IPS-20b (cell line): ENCODE data around the gene SMU1.

ENCODE experiments used
- H3K27ac ChIP-seq: one replicate; pipeline ENCODE4 v1.5.1; 2013; ENCODE audit warnings: low read length
- H3K27me3 ChIP-seq: 2 replicates; pipeline ENCODE4 v1.6.1; 2013; ENCODE audit warnings: mild to moderate bottlenecking, low read length, inconsistent platforms; ENCODE audit not compliant: insufficient read depth
- H3K36me3 ChIP-seq: 2 replicates; pipeline ENCODE4 v1.6.1; 2013; ENCODE audit warnings: low read depth, mild to moderate bottlenecking, inconsistent platforms, low read length, moderate library complexity; ENCODE audit not compliant: insufficient read depth
- H3K4me1 ChIP-seq: 2 replicates; pipeline ENCODE4 v1.6.1; 2013; ENCODE audit warnings: mild to moderate bottlenecking, control low read depth, inconsistent platforms, low read length, moderate library complexity; ENCODE audit not compliant: insufficient read depth
- H3K4me3 ChIP-seq: 2 replicates; pipeline ENCODE4 v1.5.1; 2013; ENCODE audit warnings: mild to moderate bottlenecking, low read length, inconsistent platforms
- H3K9ac ChIP-seq: 2 replicates; pipeline ENCODE4 v1.6.1; 2013; ENCODE audit warnings: low read depth, mild to moderate bottlenecking, inconsistent platforms, low read length, moderate library complexity
- H3K9me3 ChIP-seq: 2 replicates; pipeline ENCODE4 v1.6.1; 2013; ENCODE audit warnings: mild to moderate bottlenecking, low read depth, low read length, inconsistent platforms; ENCODE audit not compliant: insufficient read depth

Gene SMU1

GRCh38 chr9:32992595-32993238, 83.8 kb downstream of the SMU1 start:
- Histone ChIP-seq H3K27me3 (no peaks in the 10 kb centered on the region), H3K9ac (no peak overlapping the region), H3K36me3 (peaks cover 50% of the 10 kb centered on the region), H3K4me3 (no peak overlapping the region), H3K27ac (no peak overlapping the region), H3K4me1 (no peaks in the 10 kb centered on the region), H3K9me3 (no peaks in the 10 kb centered on the region)

GRCh38 chr9:32991897-32992594, 84.4 kb downstream of the SMU1 start:
- no peak overlapping the region for H3K27ac ChIP-seq
- H3K36me3 ChIP-seq, result peaks cover 53% of the 10 kb centered on the region
- H3K9me3 ChIP-seq, result no peaks in the 10 kb centered on the region
- no peaks in the 10 kb centered on the region for H3K4me1 ChIP-seq
- H3K4me3 ChIP-seq, result no peak overlapping the region
- H3K27me3 ChIP-seq, result no peaks in the 10 kb centered on the region
- no peak overlapping the region for H3K9ac ChIP-seq
